A673 (cell line): Measurements from ENCODE around the gene ZSWIM2.
"Not testable (repeated sequence)": the region's sequence is repeated elsewhere in the genome, so short reads cannot be mapped to it uniquely, and the experiment has no call there.

Experiments used
- EZH2 ChIP-seq: fragments of 200-600 bp; sonication (generic); IDR thresholded peaks from 2 replicates; pipeline ENCODE4 v1.6.1; 2017; ENCODE audit warnings: borderline replicate concordance, low read depth, mild to moderate bottlenecking, mixed read lengths, antibody characterized with exemption, low read length; ENCODE audit not compliant: poor library complexity, severe bottlenecking
- TF ChIP-seq, protein P1 (sequence below): fragments of 300-800, 200-600 bp; sonication (generic); conservative IDR thresholded peaks from 2 replicates; pipeline ENCODE4 v1.5.1; 2017; ENCODE audit warnings: low read depth, mild to moderate bottlenecking, antibody characterized with exemption, low read length, moderate library complexity, mixed read lengths

DNA sequence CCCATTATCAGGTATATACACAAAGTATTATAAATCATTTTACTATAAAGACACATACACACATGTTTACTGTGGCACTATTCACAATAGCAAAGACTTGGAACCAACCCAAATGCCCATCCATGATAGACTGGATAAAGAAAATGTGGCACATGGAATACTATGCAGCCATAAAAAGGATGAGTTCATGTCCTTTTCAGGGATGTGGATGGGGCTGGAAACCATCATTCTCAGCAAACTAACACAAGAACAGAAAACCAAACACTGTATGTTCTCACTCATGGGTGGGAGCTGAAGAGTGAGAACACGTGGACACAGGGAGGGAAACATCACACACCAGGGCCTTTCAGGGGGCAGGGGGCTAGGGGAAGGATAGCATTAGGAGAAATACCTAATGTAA lies 50.4 kb downstream of the ZSWIM2 start:
- TF ChIP-seq, protein P1, sequence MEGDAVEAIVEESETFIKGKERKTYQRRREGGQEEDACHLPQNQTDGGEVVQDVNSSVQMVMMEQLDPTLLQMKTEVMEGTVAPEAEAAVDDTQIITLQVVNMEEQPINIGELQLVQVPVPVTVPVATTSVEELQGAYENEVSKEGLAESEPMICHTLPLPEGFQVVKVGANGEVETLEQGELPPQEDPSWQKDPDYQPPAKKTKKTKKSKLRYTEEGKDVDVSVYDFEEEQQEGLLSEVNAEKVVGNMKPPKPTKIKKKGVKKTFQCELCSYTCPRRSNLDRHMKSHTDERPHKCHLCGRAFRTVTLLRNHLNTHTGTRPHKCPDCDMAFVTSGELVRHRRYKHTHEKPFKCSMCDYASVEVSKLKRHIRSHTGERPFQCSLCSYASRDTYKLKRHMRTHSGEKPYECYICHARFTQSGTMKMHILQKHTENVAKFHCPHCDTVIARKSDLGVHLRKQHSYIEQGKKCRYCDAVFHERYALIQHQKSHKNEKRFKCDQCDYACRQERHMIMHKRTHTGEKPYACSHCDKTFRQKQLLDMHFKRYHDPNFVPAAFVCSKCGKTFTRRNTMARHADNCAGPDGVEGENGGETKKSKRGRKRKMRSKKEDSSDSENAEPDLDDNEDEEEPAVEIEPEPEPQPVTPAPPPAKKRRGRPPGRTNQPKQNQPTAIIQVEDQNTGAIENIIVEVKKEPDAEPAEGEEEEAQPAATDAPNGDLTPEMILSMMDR: not testable (repeated sequence)
- not testable (repeated sequence) for TF ChIP-seq EZH2
